Mesendoderm (in vitro differentiated cells): ENCODE results near the gene RHNO1.

ENCODE experiments used
- DNase-seq: peaks from one replicate; pipeline ENCODE4 v3.0.0; 2013
- H2AK5ac ChIP-seq: 2 replicates; pipeline ENCODE4 v1.6.1; 2013; ENCODE audit warnings: low read length, inconsistent platforms
- H2BK120ac ChIP-seq: 2 replicates; pipeline ENCODE4 v1.6.1; 2013; ENCODE audit warnings: low read depth, mild to moderate bottlenecking, low read length, moderate library complexity, mixed read lengths
- H2BK15ac ChIP-seq: replicated peaks from 2 replicates; pipeline ENCODE4 v1.6.1; 2013; ENCODE audit warnings: low read depth, mild to moderate bottlenecking, moderate library complexity
- H2BK5ac ChIP-seq: 2 replicates; pipeline ENCODE4 v1.6.1; 2013; ENCODE audit warnings: low read length, inconsistent platforms
- H3K18ac ChIP-seq: 2 replicates; pipeline ENCODE4 v1.6.1; 2013; ENCODE audit warnings: mild to moderate bottlenecking, low read length, mixed read lengths
- H3K23ac ChIP-seq: one replicate; pipeline ENCODE4 v1.6.1; 2013; ENCODE audit warnings: low read length
- H3K27ac ChIP-seq: 2 replicates; pipeline ENCODE4 v1.5.1; 2013; ENCODE audit warnings: low read depth, mild to moderate bottlenecking, inconsistent platforms, low read length, moderate library complexity
- H3K27me3 ChIP-seq: 2 replicates; pipeline ENCODE4 v1.6.1; 2013; ENCODE audit warnings: low read length, control low read depth, mild to moderate bottlenecking, inconsistent platforms; ENCODE audit not compliant: insufficient read depth, poor library complexity
- H3K36me3 ChIP-seq: 2 replicates; pipeline ENCODE4 v1.6.1; 2013; ENCODE audit warnings: low read length, inconsistent platforms; ENCODE audit not compliant: control insufficient read depth, insufficient read depth
- H3K4ac ChIP-seq: one replicate; pipeline ENCODE4 v1.6.1; 2013; ENCODE audit warnings: low read depth, mild to moderate bottlenecking, low read length, moderate library complexity
- H3K4me1 ChIP-seq: 2 replicates; pipeline ENCODE4 v1.6.1; 2013; ENCODE audit warnings: low read depth, low read length, inconsistent platforms; ENCODE audit not compliant: control insufficient read depth
- H3K4me2 ChIP-seq: 2 replicates; pipeline ENCODE4 v1.6.1; 2013; ENCODE audit warnings: low read length
- H3K4me3 ChIP-seq: 2 replicates; pipeline ENCODE4 v1.5.1; 2013; ENCODE audit warnings: mild to moderate bottlenecking, low read length
- H3K56ac ChIP-seq: one replicate; pipeline ENCODE4 v1.6.1; 2013; ENCODE audit warnings: low read length
- H3K79me1 ChIP-seq: 2 replicates; pipeline ENCODE4 v1.6.1; 2013; ENCODE audit warnings: low read length, inconsistent platforms
- H3K79me2 ChIP-seq: 2 replicates; pipeline ENCODE4 v1.6.1; 2013; ENCODE audit warnings: mild to moderate bottlenecking, low read length; ENCODE audit not compliant: control insufficient read depth, insufficient read depth
- H3K9ac ChIP-seq: 2 replicates; pipeline ENCODE4 v1.6.1; 2013; ENCODE audit warnings: low read length, inconsistent platforms
- H4K5ac ChIP-seq: one replicate; pipeline ENCODE4 v1.6.1; 2013; ENCODE audit warnings: low read length
- H4K8ac ChIP-seq: one replicate; pipeline ENCODE4 v1.6.1; 2013; ENCODE audit warnings: low read depth, mild to moderate bottlenecking, control low read depth, low read length, moderate library complexity
- WGBS: extraction: QIAGEN DNeasy Blood & Tissue Kit; methylation state at CpG from one replicate; pipeline ENCODE4 v1.1.7; 2013; ENCODE audit warnings: low lambda C conversion rate, missing lambda C conversion rate; ENCODE audit not compliant: insufficient coverage; ENCODE audit errors: extremely low coverage; 5-methylcytosine and 5-hydroxymethylcytosine counted together

Gene RHNO1

DNA sequence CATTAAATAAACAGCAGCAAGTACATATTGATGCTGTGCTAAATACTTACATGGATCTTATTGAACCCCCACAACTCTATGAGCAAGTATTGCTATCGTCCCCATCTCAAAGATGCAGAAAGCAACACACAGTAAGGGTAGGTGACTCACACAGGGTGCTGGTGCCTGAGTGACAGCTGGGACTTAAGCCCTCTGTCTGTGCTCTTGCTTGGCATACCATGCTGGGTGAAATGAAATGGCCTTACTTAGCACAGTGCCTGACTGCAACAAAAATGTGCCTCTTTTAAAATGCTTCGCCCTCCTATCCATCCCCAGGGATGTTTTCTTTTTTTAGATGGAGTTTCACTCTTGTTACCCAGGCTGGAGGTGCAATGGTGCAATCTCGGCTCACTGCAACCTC is 21.0 kb upstream of the RHNO1 start:
- no peak overlapping the region for H3K23ac ChIP-seq
- H3K4ac ChIP-seq = no peak overlapping the region
- no peak overlapping the region for H2BK15ac ChIP-seq
- no peak overlapping the region for H3K27ac ChIP-seq
- no peak overlapping the region for H4K8ac ChIP-seq
- no peak overlapping the region for H3K4me3 ChIP-seq
- no peak overlapping the region for H3K9ac ChIP-seq
- no peaks in the 10 kb centered on the region for H3K79me2 ChIP-seq
- no peak overlapping the region for H2AK5ac ChIP-seq
- no peaks in the 10 kb centered on the region for H3K27me3 ChIP-seq
- no CpG with 5 or more reads among the region's 3 CpGs for WGBS
- no peak overlapping the region for H4K5ac ChIP-seq
- no peaks in the 10 kb centered on the region for H3K4me1 ChIP-seq
- peak; percentile 44 for DNase-seq
- H3K79me1 ChIP-seq = no peaks in the 10 kb centered on the region
- H3K4me2 ChIP-seq = no peak overlapping the region
- no peak overlapping the region for H3K56ac ChIP-seq
- H2BK120ac ChIP-seq = no peak overlapping the region
- peaks cover 10% of the 10 kb centered on the region for H3K36me3 ChIP-seq
- H2BK5ac ChIP-seq = no peak overlapping the region
- no peak overlapping the region for H3K18ac ChIP-seq

- no peak within 1 kb of the TSS for H4K8ac ChIP-seq
- no peak within 1 kb of the TSS for H2BK5ac ChIP-seq
- H3K4ac ChIP-seq = no peak within 1 kb of the TSS
- H3K4me3 ChIP-seq = no peak within 1 kb of the TSS
- H3K36me3 ChIP-seq = peaks cover 10% of the 10 kb centered on the region
- no peak within 1 kb of the TSS for H2BK15ac ChIP-seq
- H3K79me1 ChIP-seq = no peaks in the 10 kb centered on the region
- no peak within 1 kb of the TSS for H3K18ac ChIP-seq
- no CpG with 5 or more reads among the region's 3 CpGs for WGBS
- no peak within 1 kb of the TSS for H3K23ac ChIP-seq
- H3K79me2 ChIP-seq = no peaks in the 10 kb centered on the region
- peak; percentile 89 for DNase-seq
- H2BK120ac ChIP-seq = no peak within 1 kb of the TSS
- H3K27ac ChIP-seq = no peak within 1 kb of the TSS
- H3K56ac ChIP-seq = no peak within 1 kb of the TSS
- no peaks in the 10 kb centered on the region for H3K4me1 ChIP-seq
- H3K4me2 ChIP-seq = no peak within 1 kb of the TSS
- H3K9ac ChIP-seq = no peak within 1 kb of the TSS
- H2AK5ac ChIP-seq = no peak within 1 kb of the TSS
- H4K5ac ChIP-seq = no peak within 1 kb of the TSS
- no peaks in the 10 kb centered on the region for H3K27me3 ChIP-seq
Measured at GRCh38 chr12:2857021-2857431, 20.0 kb upstream of the RHNO1 start, which contains the start of gene TEX52. Gene TEX52, minus strand, starts transcription at chr12:2857039. Its CDS starts 13 bp downstream, at chr12:2857026.

DNA sequence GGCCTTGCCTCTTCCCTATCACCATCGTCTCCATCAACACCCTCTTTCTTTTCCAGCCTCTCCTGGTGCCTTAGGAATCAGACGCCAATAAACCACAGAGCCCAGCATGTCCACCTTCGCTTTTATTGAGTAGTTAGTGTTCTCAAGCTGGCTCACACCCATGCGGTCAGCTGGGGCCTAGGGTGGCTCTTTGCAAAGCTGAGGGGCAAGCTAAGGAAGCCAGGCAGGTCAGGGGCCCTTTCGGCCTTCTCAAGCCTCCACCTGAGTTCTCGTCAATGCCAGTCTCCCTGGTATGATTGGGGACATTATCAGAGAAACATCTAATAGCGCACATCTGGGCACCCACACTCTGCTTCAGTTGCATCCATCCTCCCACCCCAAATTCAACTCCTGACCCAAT is 19.4 kb upstream of the RHNO1 start:
- Histone ChIP-seq H2AK5ac (no peak overlapping the region), H3K18ac (no peak overlapping the region), H2BK120ac (no peak overlapping the region), H3K27me3 (no peaks in the 10 kb centered on the region), H3K4ac (no peak overlapping the region), H4K5ac (no peak overlapping the region), H3K56ac (no peak overlapping the region), H3K36me3 (peaks cover 10% of the 10 kb centered on the region), H3K4me1 (no peaks in the 10 kb centered on the region), H3K23ac (no peak overlapping the region), H3K79me1 (no peaks in the 10 kb centered on the region), H3K9ac (no peak overlapping the region), H2BK5ac (no peak overlapping the region), H4K8ac (no peak overlapping the region), H3K79me2 (no peaks in the 10 kb centered on the region), H3K27ac (no peak overlapping the region), H3K4me3 (no peak overlapping the region), H2BK15ac (no peak overlapping the region), H3K4me2 (no peak overlapping the region)
- DNase-seq = no peak
- WGBS = no CpG with 5 or more reads among the region's 7 CpGs

- no peak for DNase-seq
- H3K18ac ChIP-seq = no peak overlapping the region
- H3K4me3 ChIP-seq = no peak overlapping the region
- no peak overlapping the region for H3K4me2 ChIP-seq
- no peaks in the 10 kb centered on the region for H3K4me1 ChIP-seq
- no peaks in the 10 kb centered on the region for H3K27me3 ChIP-seq
- no peak overlapping the region for H2BK120ac ChIP-seq
- no peak overlapping the region for H2BK5ac ChIP-seq
- H2AK5ac ChIP-seq = no peak overlapping the region
- no CpG with 5 or more reads among the region's 2 CpGs for whole genome bisulfite sequencing
- no peak overlapping the region for H3K9ac ChIP-seq
- no peak overlapping the region for H3K27ac ChIP-seq
- peaks cover 13% of the 10 kb centered on the region for H3K36me3 ChIP-seq
- no peak overlapping the region for H4K8ac ChIP-seq
- no peaks in the 10 kb centered on the region for H3K79me2 ChIP-seq
- H3K4ac ChIP-seq = no peak overlapping the region
- H3K79me1 ChIP-seq = no peaks in the 10 kb centered on the region
- no peak overlapping the region for H2BK15ac ChIP-seq
- H3K23ac ChIP-seq = no peak overlapping the region
- no peak overlapping the region for H3K56ac ChIP-seq
- H4K5ac ChIP-seq = no peak overlapping the region
Measured at GRCh38 chr12:2858334-2858733, 18.7 kb upstream of the RHNO1 start.

- H3K27me3 ChIP-seq = no peaks in the 10 kb centered on the region
- no CpG with 5 or more reads among the region's 12 CpGs for WGBS
- no peak overlapping the region for H4K5ac ChIP-seq
- H2BK5ac ChIP-seq = no peak overlapping the region
- H3K23ac ChIP-seq = no peak overlapping the region
- no peaks in the 10 kb centered on the region for H3K79me1 ChIP-seq
- no peak overlapping the region for H2AK5ac ChIP-seq
- H3K27ac ChIP-seq = no peak overlapping the region
- no peak overlapping the region for H3K18ac ChIP-seq
- no peak overlapping the region for H2BK15ac ChIP-seq
- no peak overlapping the region for H4K8ac ChIP-seq
- H3K4me2 ChIP-seq = no peak overlapping the region
- H3K4me1 ChIP-seq = no peaks in the 10 kb centered on the region
- no peaks in the 10 kb centered on the region for H3K79me2 ChIP-seq
- no peak overlapping the region for H3K9ac ChIP-seq
- DNase-seq = no peak
- H2BK120ac ChIP-seq = no peak overlapping the region
- no peak overlapping the region for H3K4ac ChIP-seq
- H3K56ac ChIP-seq = no peak overlapping the region
- no peak overlapping the region for H3K4me3 ChIP-seq
- peaks cover 13% of the 10 kb centered on the region for H3K36me3 ChIP-seq
Measured at GRCh38 chr12:2858944-2859421, 18.0 kb upstream of the RHNO1 start.

DNA sequence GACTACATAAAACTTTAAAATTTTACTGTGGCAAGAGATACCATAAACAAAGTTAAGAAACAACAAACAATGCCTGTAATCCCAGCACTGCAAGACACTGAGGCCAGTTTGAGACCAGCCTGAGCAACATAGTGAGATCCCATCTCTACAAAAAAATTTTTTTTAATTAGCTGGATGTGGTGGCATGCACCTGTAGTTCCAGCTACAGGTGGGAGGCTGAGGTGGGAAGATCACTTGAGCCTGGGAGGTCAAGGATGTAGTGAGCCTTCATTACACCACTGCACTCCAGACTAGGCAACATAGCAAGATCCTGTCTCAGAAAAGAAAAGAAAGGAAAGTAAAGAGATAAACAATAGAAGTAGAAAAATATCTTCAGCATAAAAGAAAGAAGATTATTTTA is 16.9 kb upstream of the RHNO1 start:
- H3K27me3 ChIP-seq = no peaks in the 10 kb centered on the region
- H3K23ac ChIP-seq = no peak overlapping the region
- no peak overlapping the region for H2BK15ac ChIP-seq
- no peak for DNase-seq
- H3K36me3 ChIP-seq = peaks cover 24% of the 10 kb centered on the region
- H2BK120ac ChIP-seq = no peak overlapping the region
- no peak overlapping the region for H4K8ac ChIP-seq
- no peak overlapping the region for H3K27ac ChIP-seq
- no peak overlapping the region for H4K5ac ChIP-seq
- no peak overlapping the region for H3K18ac ChIP-seq
- no peak overlapping the region for H3K4me2 ChIP-seq
- H3K79me1 ChIP-seq = no peaks in the 10 kb centered on the region
- no peak overlapping the region for H3K4me3 ChIP-seq
- H3K4me1 ChIP-seq = no peaks in the 10 kb centered on the region
- no peak overlapping the region for H2AK5ac ChIP-seq
- no peaks in the 10 kb centered on the region for H3K79me2 ChIP-seq
- H2BK5ac ChIP-seq = no peak overlapping the region
- H3K4ac ChIP-seq = no peak overlapping the region
- H3K9ac ChIP-seq = no peak overlapping the region
- H3K56ac ChIP-seq = no peak overlapping the region
